Stimulated activated naive CD4-positive, alpha-beta T cell (primary cell): ENCODE results near the gene LGR6.
"Not testable (repeated sequence)": the region's sequence is repeated elsewhere in the genome, so short reads cannot be mapped to it uniquely, and the experiment has no call there.

Source experiments
- DNase-seq, 6 experiments: peaks; one replicate each; lab custom pipeline; 2025; lab: John Stamatoyannopoulos, UW

The LGR6 gene

GRCh38 chr1:202193614-202194327 lies at the start of gene LGR6:
Gene LGR6, plus strand, starts transcription at chr1:202193799. Its CDS starts 191 bp downstream, at chr1:202193990.
- no peak for DNase-seq

- peak; percentile 37 to 70 (median 56) for DNase-seq
Observed at GRCh38 chr1:202144402-202145067, 49.1 kb upstream of the LGR6 start, which contains the start of gene ARL8A. Gene ARL8A, minus strand, starts transcription at chr1:202144737. Its CDS starts 165 bp downstream, at chr1:202144572.

GRCh38 chr1:202145068-202145743 lies 48.4 kb upstream of the LGR6 start:
- peak in 1 of 6 experiments; percentile 33 for DNase-seq

GRCh38 chr1:202145744-202146140 lies 47.9 kb upstream of the LGR6 start:
- DNase-seq = not testable (repeated sequence)

- DNase-seq = no peak
Observed at GRCh38 chr1:202146279-202146678, 47.3 kb upstream of the LGR6 start.

- no peak for DNase-seq
Observed at GRCh38 chr1:202146993-202147392, 46.6 kb upstream of the LGR6 start.

GRCh38 chr1:202148391-202148790 lies 45.2 kb upstream of the LGR6 start:
- DNase-seq = no peak

- DNase-seq = no peak
Observed at GRCh38 chr1:202149566-202149965, 44.0 kb upstream of the LGR6 start.

- DNase-seq = no peak
Observed at GRCh38 chr1:202150187-202150586, 43.4 kb upstream of the LGR6 start.

- DNase-seq = no peak
Observed at GRCh38 chr1:202150602-202151001, 43.0 kb upstream of the LGR6 start.

- DNase-seq = no peak
Observed at GRCh38 chr1:202151045-202151444, 42.6 kb upstream of the LGR6 start.

GRCh38 chr1:202152399-202152798 lies 41.2 kb upstream of the LGR6 start:
- DNase-seq = no peak

- DNase-seq = no peak
Observed at GRCh38 chr1:202153284-202153683, 40.3 kb upstream of the LGR6 start.

- DNase-seq = no peak
Observed at GRCh38 chr1:202154148-202154765, 39.3 kb upstream of the LGR6 start.

GRCh38 chr1:202154766-202155477 lies 38.7 kb upstream of the LGR6 start:
- DNase-seq = peak in 4 of 6 experiments; percentile 12 to 52 (median 28)

GRCh38 chr1:202155478-202156021 lies 38.0 kb upstream of the LGR6 start:
- no peak for DNase-seq

- DNase-seq = no peak
Observed at GRCh38 chr1:202156590-202156989, 37.0 kb upstream of the LGR6 start.

GRCh38 chr1:202157945-202158344 lies 35.7 kb upstream of the LGR6 start:
- no peak for DNase-seq

- no peak for DNase-seq
Observed at GRCh38 chr1:202158810-202159533, 34.6 kb upstream of the LGR6 start.

GRCh38 chr1:202159534-202160371 lies 33.8 kb upstream of the LGR6 start:
- DNase-seq = peak in 5 of 6 experiments; percentile 28 to 64 (median 47)
